IPS-NIHi11 (cell line): Measurements from ENCODE around the gene SLC28A1.
"Not testable (repeated sequence)": the region's sequence is repeated elsewhere in the genome, so short reads cannot be mapped to it uniquely, and the experiment has no call there.

Experiments
- DNase-seq: peaks from one replicate; pipeline ENCODE4 v3.0.0; 2012; ENCODE audit warnings: mixed read lengths, low spot score

Gene SLC28A1

GRCh38 chr15:84910928-84911623 lies 26.6 kb downstream of the SLC28A1 start:
- DNase-seq = no peak

- DNase-seq = no peak
Observed at GRCh38 chr15:84911879-84912660, 27.6 kb downstream of the SLC28A1 start.

GRCh38 chr15:84913360-84913723 lies 28.9 kb downstream of the SLC28A1 start:
- no peak for DNase-seq

GRCh38 chr15:84914351-84914750 lies 29.9 kb downstream of the SLC28A1 start:
- DNase-seq = no peak

GRCh38 chr15:84914909-84915605 lies 30.6 kb downstream of the SLC28A1 start:
- DNase-seq = peak; percentile 68

- no peak for DNase-seq
Observed at GRCh38 chr15:84915606-84915958, 31.1 kb downstream of the SLC28A1 start.

- no peak for DNase-seq
Observed at GRCh38 chr15:84917452-84917851, 33.0 kb downstream of the SLC28A1 start.

- no peak for DNase-seq
Observed at GRCh38 chr15:84919106-84919667, 34.7 kb downstream of the SLC28A1 start.

- DNase-seq = no peak
Observed at GRCh38 chr15:84921121-84921520, 36.7 kb downstream of the SLC28A1 start.

- no peak for DNase-seq
Observed at GRCh38 chr15:84922530-84922929, 38.1 kb downstream of the SLC28A1 start.

GRCh38 chr15:84924077-84924731 lies 39.7 kb downstream of the SLC28A1 start:
- DNase-seq = no peak

GRCh38 chr15:84924821-84925569 lies 40.5 kb downstream of the SLC28A1 start:
- DNase-seq = not testable (repeated sequence)

- no peak for DNase-seq
Observed at GRCh38 chr15:84925906-84926305, 41.4 kb downstream of the SLC28A1 start.

GRCh38 chr15:84926491-84927230 lies 42.2 kb downstream of the SLC28A1 start:
- no peak for DNase-seq

GRCh38 chr15:84928843-84929168 lies 44.3 kb downstream of the SLC28A1 start:
- DNase-seq = no peak

- DNase-seq = no peak
Observed at GRCh38 chr15:84929795-84930603, 45.5 kb downstream of the SLC28A1 start.

- DNase-seq = peak; percentile 51
Observed at GRCh38 chr15:84934942-84935729, 50.7 kb downstream of the SLC28A1 start.

GRCh38 chr15:84937144-84937543 lies 52.7 kb downstream of the SLC28A1 start:
- DNase-seq = no peak

GRCh38 chr15:84938726-84939125 lies 54.3 kb downstream of the SLC28A1 start:
- DNase-seq = no peak
